K562 (cell line): ENCODE measurements around the gene GABARAP. TPM values are rescaled to one million over a fixed set of nuclear protein-coding genes. Genes with fewer than 3 reads are reported as not detected.

ENCODE experiments used
- CEBPZ ChIP-seq: fragments of 150-350 bp; IDR thresholded peaks from 2 replicates; pipeline ENCODE4 v1.6.1; 2014; ENCODE audit warnings: low read depth, mild to moderate bottlenecking, low read length, borderline replicate concordance
- FOS ChIP-seq: IDR thresholded peaks from 3 replicates; pipeline ENCODE4 v1.6.1; 2011; ENCODE audit not compliant: insufficient read length; ENCODE audit errors: extremely low read depth
- HLTF ChIP-seq: fragments of 450-650 bp; IDR thresholded peaks from 2 replicates; pipeline ENCODE4 v1.6.1; 2016
- KAT7 ChIP-seq: sonication (generic); formaldehyde crosslinking; IDR thresholded peaks from 2 replicates; pipeline ENCODE4 v1.8.0; 2022; ENCODE audit warnings: missing genetic modification reagents, mild to moderate bottlenecking, borderline replicate concordance
- MTA1 ChIP-seq: fragments of 450-650 bp; IDR thresholded peaks from 2 replicates; pipeline ENCODE4 v1.6.1; 2017; ENCODE audit warnings: borderline replicate concordance
- MTA2 ChIP-seq: fragments of 450-650 bp; IDR thresholded peaks from 2 replicates; pipeline ENCODE4 v1.6.1; 2016; ENCODE audit warnings: low read depth
- NONO ChIP-seq, 2 experiments: fragments of 200-400 bp in 1 of 2; fragments of 450-650 bp in 1 of 2; formaldehyde crosslinking in 1 of 2; IDR thresholded peaks; 2 replicates each; pipeline ENCODE4 v1.6.1; 2017; ENCODE audit warnings: low read depth in 2 of 2, mild to moderate bottlenecking in 2 of 2, moderate library complexity in 2 of 2, low read length in 1 of 2
- PCBP2 ChIP-seq: fragments of 200-400 bp; formaldehyde crosslinking; IDR thresholded peaks from 2 replicates; pipeline ENCODE4 v1.6.1; 2018; ENCODE audit warnings: low read length, low read depth, mild to moderate bottlenecking, moderate library complexity; ENCODE audit not compliant: poor library complexity, severe bottlenecking
- PREB ChIP-seq: sonication (generic); formaldehyde crosslinking; IDR thresholded peaks from 2 replicates; pipeline ENCODE4 v1.8.1; 2023; ENCODE audit warnings: mild to moderate bottlenecking, missing genetic modification reagents
- RBM14 ChIP-seq: fragments of 200-400 bp; formaldehyde crosslinking; IDR thresholded peaks from 2 replicates; pipeline ENCODE4 v1.6.1; 2018; ENCODE audit warnings: low read depth, mild to moderate bottlenecking, low read length, moderate library complexity, borderline replicate concordance; ENCODE audit not compliant: insufficient read depth
- RBM17 ChIP-seq: fragments of 200-400 bp; formaldehyde crosslinking; IDR thresholded peaks from 2 replicates; pipeline ENCODE4 v1.6.1; 2017; ENCODE audit warnings: low read depth, mild to moderate bottlenecking, low read length, borderline replicate concordance
- ZBED1 ChIP-seq: IDR thresholded peaks from 2 replicates; pipeline ENCODE4 v1.6.1; 2014
- polyA plus RNA-seq, 8 experiments: library from polyadenylated mRNA; depleted of rRNA in 4 of 8; stranded (reverse) in 5 of 8; unstranded in 3 of 8; fragments of >200 nt; fragmentation: Nextera tagmentation in 2 of 8; fragmentation: Illumina TruSeq in 1 of 8; extraction: Ambion mirVana in 2 of 8; extraction: Trizol in 1 of 8; gene quantifications; 2 replicates each; pipeline versions ENCODE4 v1.2.1 to v1.2.3, GENCODE V29; 2011 to 2014; ENCODE audit warnings: inconsistent platforms in 1 of 8, missing spikeins in 1 of 8
- total RNA-seq, 7 experiments: library from RNA; depleted of rRNA in 6 of 7; stranded (reverse); fragments of >200 nt in 6 of 7; fragmentation: Illumina TruSeq in 2 of 7; extraction: Trizol in 2 of 7; gene quantifications; 2 replicates each; pipeline versions ENCODE4 v1.2.1 to v1.2.3, GENCODE V29; 2011 to 2021; ENCODE audit warnings: low replicate concordance in 1 of 7
- TF ChIP-seq, protein P1 (sequence below): fragments of 450-650 bp; formaldehyde crosslinking; IDR thresholded peaks from 2 replicates; pipeline ENCODE4 v1.4.0; 2020; ENCODE audit warnings: mild to moderate bottlenecking
- TF ChIP-seq, protein P2 (sequence below): sonication (generic); formaldehyde crosslinking; IDR thresholded peaks from 2 replicates; pipeline ENCODE4 v1.8.0; 2022; ENCODE audit warnings: mild to moderate bottlenecking, missing genetic modification reagents
- TF ChIP-seq, protein P3 (sequence below): fragments of 250-450 bp; sonication (Bioruptor Pico); IDR thresholded peaks from 2 replicates; pipeline ENCODE4 v1.8.0; 2021; ENCODE audit warnings: moderate library complexity, mild to moderate bottlenecking, inconsistent platforms

The GABARAP gene
- total and polyA plus RNA-seq, 9 of the 15 experiments (the other 6 are each of a cell fraction or from before 2014, with no cell fraction given): 47.5 to 373 (median 152) TPM

GRCh38 chr17:7234083-7234951 is 7.9 kb downstream of the GABARAP start, which contains the start of gene DVL2 (continued):
- 0 out of 2 replicates have a peak, but pooled peaks have one; percentile 27 for TF ChIP-seq HLTF
- no peak for TF ChIP-seq PCBP2
- TF ChIP-seq, protein P1, sequence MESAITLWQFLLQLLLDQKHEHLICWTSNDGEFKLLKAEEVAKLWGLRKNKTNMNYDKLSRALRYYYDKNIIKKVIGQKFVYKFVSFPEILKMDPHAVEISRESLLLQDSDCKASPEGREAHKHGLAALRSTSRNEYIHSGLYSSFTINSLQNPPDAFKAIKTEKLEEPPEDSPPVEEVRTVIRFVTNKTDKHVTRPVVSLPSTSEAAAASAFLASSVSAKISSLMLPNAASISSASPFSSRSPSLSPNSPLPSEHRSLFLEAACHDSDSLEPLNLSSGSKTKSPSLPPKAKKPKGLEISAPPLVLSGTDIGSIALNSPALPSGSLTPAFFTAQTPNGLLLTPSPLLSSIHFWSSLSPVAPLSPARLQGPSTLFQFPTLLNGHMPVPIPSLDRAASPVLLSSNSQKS: no peak
- TF ChIP-seq NONO (IDR thresholded peaks at IDR 0.05; ENCODE audit: low read depth in 2 of 2, low read length in 1 of 2): no peak
- TF ChIP-seq MTA2: no peak
- TF ChIP-seq FOS: peak; percentile 91
- no peak for TF ChIP-seq RBM17
- peak; percentile 69; the same call in 1 of the 2 replicates for TF ChIP-seq ZBED1
- TF ChIP-seq, protein P2, sequence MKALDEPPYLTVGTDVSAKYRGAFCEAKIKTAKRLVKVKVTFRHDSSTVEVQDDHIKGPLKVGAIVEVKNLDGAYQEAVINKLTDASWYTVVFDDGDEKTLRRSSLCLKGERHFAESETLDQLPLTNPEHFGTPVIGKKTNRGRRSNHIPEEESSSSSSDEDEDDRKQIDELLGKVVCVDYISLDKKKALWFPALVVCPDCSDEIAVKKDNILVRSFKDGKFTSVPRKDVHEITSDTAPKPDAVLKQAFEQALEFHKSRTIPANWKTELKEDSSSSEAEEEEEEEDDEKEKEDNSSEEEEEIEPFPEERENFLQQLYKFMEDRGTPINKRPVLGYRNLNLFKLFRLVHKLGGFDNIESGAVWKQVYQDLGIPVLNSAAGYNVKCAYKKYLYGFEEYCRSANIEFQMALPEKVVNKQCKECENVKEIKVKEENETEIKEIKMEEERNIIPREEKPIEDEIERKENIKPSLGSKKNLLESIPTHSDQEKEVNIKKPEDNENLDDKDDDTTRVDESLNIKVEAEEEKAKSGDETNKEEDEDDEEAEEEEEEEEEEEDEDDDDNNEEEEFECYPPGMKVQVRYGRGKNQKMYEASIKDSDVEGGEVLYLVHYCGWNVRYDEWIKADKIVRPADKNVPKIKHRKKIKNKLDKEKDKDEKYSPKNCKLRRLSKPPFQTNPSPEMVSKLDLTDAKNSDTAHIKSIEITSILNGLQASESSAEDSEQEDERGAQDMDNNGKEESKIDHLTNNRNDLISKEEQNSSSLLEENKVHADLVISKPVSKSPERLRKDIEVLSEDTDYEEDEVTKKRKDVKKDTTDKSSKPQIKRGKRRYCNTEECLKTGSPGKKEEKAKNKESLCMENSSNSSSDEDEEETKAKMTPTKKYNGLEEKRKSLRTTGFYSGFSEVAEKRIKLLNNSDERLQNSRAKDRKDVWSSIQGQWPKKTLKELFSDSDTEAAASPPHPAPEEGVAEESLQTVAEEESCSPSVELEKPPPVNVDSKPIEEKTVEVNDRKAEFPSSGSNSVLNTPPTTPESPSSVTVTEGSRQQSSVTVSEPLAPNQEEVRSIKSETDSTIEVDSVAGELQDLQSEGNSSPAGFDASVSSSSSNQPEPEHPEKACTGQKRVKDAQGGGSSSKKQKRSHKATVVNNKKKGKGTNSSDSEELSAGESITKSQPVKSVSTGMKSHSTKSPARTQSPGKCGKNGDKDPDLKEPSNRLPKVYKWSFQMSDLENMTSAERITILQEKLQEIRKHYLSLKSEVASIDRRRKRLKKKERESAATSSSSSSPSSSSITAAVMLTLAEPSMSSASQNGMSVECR (CRISPR knock-in tag): peak; percentile 89
- TF ChIP-seq PREB: no peak
- no peak for TF ChIP-seq RBM14
- TF ChIP-seq MTA1: 0 out of 2 replicates have a peak, but pooled peaks have one; percentile 16
- TF ChIP-seq CEBPZ: no peak
- TF ChIP-seq, protein P3, sequence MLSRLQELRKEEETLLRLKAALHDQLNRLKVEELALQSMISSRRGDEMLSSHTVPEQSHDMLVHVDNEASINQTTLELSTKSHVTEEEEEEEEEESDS (CRISPR knock-in tag): no peak
- TF ChIP-seq KAT7 (CRISPR knock-in tag): peak; percentile 63; the same call in 1 of the 2 replicates
